ENCODE results near the gene NEIL1. TPM values are rescaled to one million over a fixed set of nuclear protein-coding genes. Genes with fewer than 3 reads are reported as not detected.
"Not testable (repeated sequence)": the region's sequence is repeated elsewhere in the genome, so short reads cannot be mapped to it uniquely, and the experiment has no call there.

Gene NEIL1
- total RNA-seq, 1 experiment from 2014 or later, result 41.4 TPM

DNA sequence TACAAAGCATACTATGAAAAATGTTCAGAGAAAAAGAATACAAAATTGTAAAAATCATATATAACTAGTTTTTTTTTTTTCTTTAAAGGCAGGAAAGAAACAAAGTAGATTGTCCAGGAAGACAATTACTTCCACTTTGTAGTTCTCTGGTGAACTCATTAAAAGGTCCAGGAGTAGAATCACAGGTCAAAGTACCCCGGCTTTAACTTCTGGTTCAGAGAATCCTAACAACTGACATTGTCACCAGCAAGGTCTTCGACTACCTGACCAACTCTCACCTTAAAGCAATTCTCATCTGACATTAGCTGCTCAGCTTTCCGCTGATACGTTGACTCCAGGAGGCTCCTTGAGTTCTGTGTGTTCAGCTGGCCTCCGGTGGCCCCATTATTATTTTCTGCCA, 37.1 kb downstream of the NEIL1 start:
- H2AFZ ChIP-seq (ENCODE audit: low read depth, low read length, poor library complexity, severe bottlenecking); H3K4me2 ChIP-seq (ENCODE audit: low read length); RAD21 ChIA-PET (ENCODE audit: low non-redundant PET in 1 of 2, low total read pairs in 2 of 2, uncharacterized antibody in 2 of 2, unreplicated experiment in 2 of 2); BruUV-seq (replicated peaks); H3K9ac ChIP-seq (ENCODE audit: low read length); H3K27me3 ChIP-seq (ENCODE audit: insufficient read depth, low read length); intact Hi-C loops (cut with micrococcal nuclease); DNase-seq (ENCODE audit: low read depth, low spot score); ATAC-seq; H3K4me3 ChIP-seq (replicated peaks in 1 of 2; ENCODE audit: low read depth in 1 of 2, low read length in 2 of 2); H3K9me3 ChIP-seq (ENCODE audit: control insufficient read depth in 1 of 2, insufficient read depth in 1 of 2, low read depth in 1 of 2, low read length in 2 of 2); H4K20me1 ChIP-seq (ENCODE audit: insufficient read depth); H3K9me2 ChIP-seq (ENCODE audit: insufficient read depth); H3K27ac ChIP-seq (ENCODE audit: low read depth, low read length); H3K79me2 ChIP-seq (ENCODE audit: insufficient read depth, low read length); POLR2A ChIA-PET; H3K4me1 ChIP-seq (ENCODE audit: control insufficient read depth in 1 of 2, insufficient read depth in 2 of 2, low read length in 2 of 2); CTCF ChIA-PET: not testable (repeated sequence)
- peaks cover 55 to 60% of the 10 kb centered on the region in 2 experiments for H3K36me3 ChIP-seq (ENCODE audit: control insufficient read depth in 1 of 2, insufficient read depth in 2 of 2, low read length in 2 of 2)

DNA sequence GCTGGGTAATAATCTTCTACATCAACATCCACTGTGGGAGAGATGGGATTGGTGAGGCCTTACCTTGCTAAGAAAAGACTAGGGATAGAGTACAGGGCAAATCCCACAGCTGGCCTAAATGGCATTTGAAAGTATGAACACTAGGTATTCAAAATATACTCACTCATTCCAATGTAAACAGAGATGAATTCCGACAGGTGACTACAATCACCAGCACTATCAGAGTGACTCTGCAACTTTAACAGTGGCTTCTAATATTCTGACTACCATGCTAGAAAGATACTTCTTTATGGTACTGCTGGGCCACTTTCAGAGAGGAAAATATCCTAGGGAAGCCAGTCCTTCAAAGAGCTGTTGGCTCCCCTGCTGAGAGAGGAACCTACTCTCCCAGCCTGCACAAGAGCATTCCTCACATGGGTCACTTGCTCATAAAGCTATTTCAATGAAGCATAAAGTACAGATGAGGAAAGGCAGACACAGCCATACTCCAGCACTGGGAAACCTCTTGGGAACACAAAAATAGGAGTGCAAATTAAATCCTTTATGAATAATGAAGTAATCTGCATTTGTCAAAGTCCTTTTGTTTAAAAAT, 43.0 kb downstream of the NEIL1 start:
- H3K4me2 ChIP-seq (ENCODE audit: low read length), result no peak overlapping the region
- intact Hi-C loops (cut with micrococcal nuclease), result no loop called here
- H3K4me3 ChIP-seq (replicated peaks in 1 of 2; ENCODE audit: low read depth in 1 of 2, low read length in 2 of 2), result no peak overlapping the region
- H3K9me3 ChIP-seq (ENCODE audit: control insufficient read depth in 1 of 2, insufficient read depth in 1 of 2, low read depth in 1 of 2, low read length in 2 of 2), result no peaks in the 10 kb centered on the region
- H3K27me3 ChIP-seq (ENCODE audit: insufficient read depth, low read length), result no peaks in the 10 kb centered on the region
- H2AFZ ChIP-seq (ENCODE audit: low read depth, low read length, poor library complexity, severe bottlenecking), result no peak overlapping the region
- no peak for DNase-seq (ENCODE audit: low read depth, low spot score)
- H3K9me2 ChIP-seq (ENCODE audit: insufficient read depth), result no peaks in the 10 kb centered on the region
- ChIA-PET CTCF (no interaction called here), POLR2A (no interaction called here), RAD21 (ENCODE audit: low non-redundant PET in 1 of 2, low total read pairs in 2 of 2, uncharacterized antibody in 2 of 2, unreplicated experiment in 2 of 2) (no interaction called here)
- BruUV-seq (replicated peaks), result no TSS peak
- no peak overlapping the region for H3K27ac ChIP-seq (ENCODE audit: low read depth, low read length)
- no peak for ATAC-seq
- H3K36me3 ChIP-seq (ENCODE audit: control insufficient read depth in 1 of 2, insufficient read depth in 2 of 2, low read length in 2 of 2), result peaks cover 74 to 81% of the 10 kb centered on the region in 2 experiments; a peak in 3 of 4 replicates
- no peaks in the 10 kb centered on the region; the same call in 1 of the 2 replicates for H3K79me2 ChIP-seq (ENCODE audit: insufficient read depth, low read length)
- no peaks in the 10 kb centered on the region for H4K20me1 ChIP-seq (ENCODE audit: insufficient read depth)
- no peak overlapping the region for H3K9ac ChIP-seq (ENCODE audit: low read length)
- no peaks in the 10 kb centered on the region for H3K4me1 ChIP-seq (ENCODE audit: control insufficient read depth in 1 of 2, insufficient read depth in 2 of 2, low read length in 2 of 2)
- TF ChIP-seq CBX3 (IDR thresholded peaks at IDR 0.05; ENCODE audit: low read depth) (no peak), ELF1 (IDR thresholded peaks at IDR 0.05; ENCODE audit: borderline replicate concordance, low read depth) (no peak), CEBPB (IDR thresholded peaks at IDR 0.05; ENCODE audit: low read depth) (no peak), YY1 (IDR thresholded peaks at IDR 0.05; ENCODE audit: extremely low read depth, insufficient replicate concordance, low read depth, low read length) (no peak), SRF (IDR thresholded peaks at IDR 0.05; ENCODE audit: low read depth) (no peak), TCF7L2 (IDR thresholded peaks at IDR 0.05; ENCODE audit: borderline replicate concordance, extremely low read depth, insufficient read depth, insufficient read length) (no peak), RAD21 (IDR thresholded peaks at IDR 0.05; ENCODE audit: low read depth) (no peak), ZNF274 (IDR thresholded peaks at IDR 0.05; ENCODE audit: low read depth, low read length) (no peak), POLR2A (IDR thresholded peaks at IDR 0.05; ENCODE audit: borderline replicate concordance, extremely low read depth, insufficient read depth, insufficient read length) (no peak), EGR1 (IDR thresholded peaks at IDR 0.05; ENCODE audit: low read depth) (no peak), JUND (IDR thresholded peaks at IDR 0.05) (no peak), EZH2phosphoT487 (IDR thresholded peaks at IDR 0.05; ENCODE audit: borderline replicate concordance) (no peak)
- TF ChIP-seq, protein P1, sequence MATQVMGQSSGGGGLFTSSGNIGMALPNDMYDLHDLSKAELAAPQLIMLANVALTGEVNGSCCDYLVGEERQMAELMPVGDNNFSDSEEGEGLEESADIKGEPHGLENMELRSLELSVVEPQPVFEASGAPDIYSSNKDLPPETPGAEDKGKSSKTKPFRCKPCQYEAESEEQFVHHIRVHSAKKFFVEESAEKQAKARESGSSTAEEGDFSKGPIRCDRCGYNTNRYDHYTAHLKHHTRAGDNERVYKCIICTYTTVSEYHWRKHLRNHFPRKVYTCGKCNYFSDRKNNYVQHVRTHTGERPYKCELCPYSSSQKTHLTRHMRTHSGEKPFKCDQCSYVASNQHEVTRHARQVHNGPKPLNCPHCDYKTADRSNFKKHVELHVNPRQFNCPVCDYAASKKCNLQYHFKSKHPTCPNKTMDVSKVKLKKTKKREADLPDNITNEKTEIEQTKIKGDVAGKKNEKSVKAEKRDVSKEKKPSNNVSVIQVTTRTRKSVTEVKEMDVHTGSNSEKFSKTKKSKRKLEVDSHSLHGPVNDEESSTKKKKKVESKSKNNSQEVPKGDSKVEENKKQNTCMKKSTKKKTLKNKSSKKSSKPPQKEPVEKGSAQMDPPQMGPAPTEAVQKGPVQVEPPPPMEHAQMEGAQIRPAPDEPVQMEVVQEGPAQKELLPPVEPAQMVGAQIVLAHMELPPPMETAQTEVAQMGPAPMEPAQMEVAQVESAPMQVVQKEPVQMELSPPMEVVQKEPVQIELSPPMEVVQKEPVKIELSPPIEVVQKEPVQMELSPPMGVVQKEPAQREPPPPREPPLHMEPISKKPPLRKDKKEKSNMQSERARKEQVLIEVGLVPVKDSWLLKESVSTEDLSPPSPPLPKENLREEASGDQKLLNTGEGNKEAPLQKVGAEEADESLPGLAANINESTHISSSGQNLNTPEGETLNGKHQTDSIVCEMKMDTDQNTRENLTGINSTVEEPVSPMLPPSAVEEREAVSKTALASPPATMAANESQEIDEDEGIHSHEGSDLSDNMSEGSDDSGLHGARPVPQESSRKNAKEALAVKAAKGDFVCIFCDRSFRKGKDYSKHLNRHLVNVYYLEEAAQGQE (IDR thresholded peaks at IDR 0.05; ENCODE audit: low read depth), result no peak
- TF ChIP-seq, protein P2, sequence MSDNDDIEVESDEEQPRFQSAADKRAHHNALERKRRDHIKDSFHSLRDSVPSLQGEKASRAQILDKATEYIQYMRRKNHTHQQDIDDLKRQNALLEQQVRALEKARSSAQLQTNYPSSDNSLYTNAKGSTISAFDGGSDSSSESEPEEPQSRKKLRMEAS (IDR thresholded peaks at IDR 0.05), result no peak
- TF ChIP-seq, protein P3, sequence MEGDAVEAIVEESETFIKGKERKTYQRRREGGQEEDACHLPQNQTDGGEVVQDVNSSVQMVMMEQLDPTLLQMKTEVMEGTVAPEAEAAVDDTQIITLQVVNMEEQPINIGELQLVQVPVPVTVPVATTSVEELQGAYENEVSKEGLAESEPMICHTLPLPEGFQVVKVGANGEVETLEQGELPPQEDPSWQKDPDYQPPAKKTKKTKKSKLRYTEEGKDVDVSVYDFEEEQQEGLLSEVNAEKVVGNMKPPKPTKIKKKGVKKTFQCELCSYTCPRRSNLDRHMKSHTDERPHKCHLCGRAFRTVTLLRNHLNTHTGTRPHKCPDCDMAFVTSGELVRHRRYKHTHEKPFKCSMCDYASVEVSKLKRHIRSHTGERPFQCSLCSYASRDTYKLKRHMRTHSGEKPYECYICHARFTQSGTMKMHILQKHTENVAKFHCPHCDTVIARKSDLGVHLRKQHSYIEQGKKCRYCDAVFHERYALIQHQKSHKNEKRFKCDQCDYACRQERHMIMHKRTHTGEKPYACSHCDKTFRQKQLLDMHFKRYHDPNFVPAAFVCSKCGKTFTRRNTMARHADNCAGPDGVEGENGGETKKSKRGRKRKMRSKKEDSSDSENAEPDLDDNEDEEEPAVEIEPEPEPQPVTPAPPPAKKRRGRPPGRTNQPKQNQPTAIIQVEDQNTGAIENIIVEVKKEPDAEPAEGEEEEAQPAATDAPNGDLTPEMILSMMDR (IDR thresholded peaks at IDR 0.05 in 2 of 3, conservative IDR thresholded peaks at IDR 0.05 in 1 of 3; ENCODE audit: borderline replicate concordance in 1 of 3, insufficient read depth in 1 of 3, low read depth in 2 of 3, low read length in 2 of 3), result no peak
- TF ChIP-seq, protein P4, sequence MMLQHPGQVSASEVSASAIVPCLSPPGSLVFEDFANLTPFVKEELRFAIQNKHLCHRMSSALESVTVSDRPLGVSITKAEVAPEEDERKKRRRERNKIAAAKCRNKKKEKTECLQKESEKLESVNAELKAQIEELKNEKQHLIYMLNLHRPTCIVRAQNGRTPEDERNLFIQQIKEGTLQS (IDR thresholded peaks at IDR 0.05), result no peak
